A673 (cell line): ENCODE data around the gene SLC11A1.

Experiments used
- EZH2 ChIP-seq: fragments of 200-600 bp; sonication (generic); IDR thresholded peaks from 2 replicates; pipeline ENCODE4 v1.6.1; 2017; ENCODE audit warnings: borderline replicate concordance, low read depth, mild to moderate bottlenecking, mixed read lengths, antibody characterized with exemption, low read length; ENCODE audit not compliant: poor library complexity, severe bottlenecking
- TF ChIP-seq, protein P1 (sequence below): fragments of 300-800, 200-600 bp; sonication (generic); conservative IDR thresholded peaks from 2 replicates; pipeline ENCODE4 v1.5.1; 2017; ENCODE audit warnings: low read depth, mild to moderate bottlenecking, antibody characterized with exemption, low read length, moderate library complexity, mixed read lengths

DNA sequence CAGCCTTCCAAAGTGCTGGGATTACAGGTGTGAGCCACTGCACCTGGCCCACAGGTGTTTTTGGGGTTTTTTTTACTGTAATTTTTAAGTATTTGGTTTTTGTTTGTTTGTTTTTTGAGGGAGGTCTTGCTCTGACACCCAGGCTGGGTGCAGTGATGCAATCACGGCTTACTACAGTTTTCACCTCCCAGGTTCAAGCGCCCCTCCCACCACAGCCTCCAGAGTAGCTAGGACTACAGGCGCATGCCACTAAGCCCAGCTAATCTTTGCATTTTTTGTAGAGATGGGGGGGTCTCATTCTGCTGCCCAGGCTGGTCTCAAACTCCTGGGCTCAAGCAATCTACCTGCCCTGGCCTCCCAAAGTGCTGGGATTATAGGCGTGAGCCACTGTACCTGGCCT is 7.3 kb upstream of the SLC11A1 start:
- TF ChIP-seq, protein P1, sequence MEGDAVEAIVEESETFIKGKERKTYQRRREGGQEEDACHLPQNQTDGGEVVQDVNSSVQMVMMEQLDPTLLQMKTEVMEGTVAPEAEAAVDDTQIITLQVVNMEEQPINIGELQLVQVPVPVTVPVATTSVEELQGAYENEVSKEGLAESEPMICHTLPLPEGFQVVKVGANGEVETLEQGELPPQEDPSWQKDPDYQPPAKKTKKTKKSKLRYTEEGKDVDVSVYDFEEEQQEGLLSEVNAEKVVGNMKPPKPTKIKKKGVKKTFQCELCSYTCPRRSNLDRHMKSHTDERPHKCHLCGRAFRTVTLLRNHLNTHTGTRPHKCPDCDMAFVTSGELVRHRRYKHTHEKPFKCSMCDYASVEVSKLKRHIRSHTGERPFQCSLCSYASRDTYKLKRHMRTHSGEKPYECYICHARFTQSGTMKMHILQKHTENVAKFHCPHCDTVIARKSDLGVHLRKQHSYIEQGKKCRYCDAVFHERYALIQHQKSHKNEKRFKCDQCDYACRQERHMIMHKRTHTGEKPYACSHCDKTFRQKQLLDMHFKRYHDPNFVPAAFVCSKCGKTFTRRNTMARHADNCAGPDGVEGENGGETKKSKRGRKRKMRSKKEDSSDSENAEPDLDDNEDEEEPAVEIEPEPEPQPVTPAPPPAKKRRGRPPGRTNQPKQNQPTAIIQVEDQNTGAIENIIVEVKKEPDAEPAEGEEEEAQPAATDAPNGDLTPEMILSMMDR, result no peak
- TF ChIP-seq EZH2, result no peak
